ENCODE data around the gene PRODH.
"Not testable (repeated sequence)": the region's sequence is repeated elsewhere in the genome, so short reads cannot be mapped to it uniquely, and the experiment has no call there.

PRODH gene

DNA sequence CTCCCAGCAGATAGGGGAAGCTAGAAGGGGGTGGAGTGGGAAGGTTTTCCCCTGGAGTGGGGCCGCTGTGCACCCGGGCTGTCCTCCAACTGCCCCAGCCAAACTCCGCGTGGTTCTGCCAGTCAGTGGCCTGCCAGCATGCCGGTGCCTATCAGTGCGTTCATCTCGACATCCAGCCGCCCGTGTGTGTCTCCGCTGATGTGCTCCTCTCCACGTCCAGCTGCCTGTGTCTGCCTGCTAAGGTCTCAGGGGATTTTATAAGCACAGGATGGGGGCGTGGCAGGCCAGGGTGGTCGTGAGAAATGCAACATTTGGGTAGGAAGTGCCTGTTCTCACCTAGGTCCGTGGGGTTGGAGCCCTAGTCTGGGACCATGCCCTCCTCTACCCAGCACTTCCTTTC lies 17.0 kb upstream of the PRODH start:
- H3K36me3 ChIP-seq (ENCODE audit: control insufficient read depth in 2 of 2, insufficient read depth in 2 of 2, low read length in 2 of 2); H3K9ac ChIP-seq (ENCODE audit: low read depth in 1 of 2, low read length in 2 of 2); H3K4me1 ChIP-seq (ENCODE audit: control insufficient read depth in 2 of 2, insufficient read depth in 2 of 2, low read length in 2 of 2); H3K27ac ChIP-seq (ENCODE audit: low read depth in 2 of 2, low read length in 2 of 2); H3K4me3 ChIP-seq (ENCODE audit: low read length in 2 of 2); H3K9me3 ChIP-seq (ENCODE audit: control insufficient read depth in 2 of 2, low read length in 2 of 2); H3K27me3 ChIP-seq (ENCODE audit: control insufficient read depth in 2 of 2, insufficient read depth in 2 of 2, low read length in 2 of 2): not testable (repeated sequence)

DNA sequence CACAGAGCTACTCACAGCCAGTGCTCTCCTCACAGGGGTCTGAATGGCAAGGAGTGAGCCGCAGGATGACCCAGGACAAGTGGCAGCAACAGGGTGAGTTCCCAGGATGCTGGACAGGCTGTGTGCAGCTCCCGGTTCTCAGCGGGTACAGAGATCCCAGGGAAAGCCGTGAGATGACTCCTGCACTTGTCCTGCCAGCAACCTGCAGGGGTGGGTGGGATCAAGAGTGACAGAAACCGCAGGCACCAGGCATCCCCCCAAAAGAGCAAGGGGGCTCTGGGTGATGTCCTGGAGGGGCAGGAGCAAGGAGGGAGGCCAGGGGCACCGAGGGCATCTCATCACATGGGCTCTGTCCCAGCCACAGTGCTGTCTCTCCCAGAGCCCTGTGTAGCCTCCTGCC lies 15.9 kb upstream of the PRODH start:
- H3K36me3 ChIP-seq (ENCODE audit: control insufficient read depth in 2 of 2, insufficient read depth in 2 of 2, low read length in 2 of 2) = no peaks in the 10 kb centered on the region
- H3K4me3 ChIP-seq (ENCODE audit: low read length in 2 of 2) = no peak overlapping the region
- peaks cover 2 to 5% of the 10 kb centered on the region in 2 donors for H3K27me3 ChIP-seq (ENCODE audit: control insufficient read depth in 2 of 2, insufficient read depth in 2 of 2, low read length in 2 of 2)
- no peaks in the 10 kb centered on the region for H3K9me3 ChIP-seq (ENCODE audit: control insufficient read depth in 2 of 2, low read length in 2 of 2)
- no peaks in the 10 kb centered on the region for H3K4me1 ChIP-seq (ENCODE audit: control insufficient read depth in 2 of 2, insufficient read depth in 2 of 2, low read length in 2 of 2)
- no peak overlapping the region for H3K27ac ChIP-seq (ENCODE audit: low read depth in 2 of 2, low read length in 2 of 2)
- no peak overlapping the region for H3K9ac ChIP-seq (ENCODE audit: low read depth in 1 of 2, low read length in 2 of 2)

- no peaks in the 10 kb centered on the region for H3K4me1 ChIP-seq (ENCODE audit: control insufficient read depth in 2 of 2, insufficient read depth in 2 of 2, low read length in 2 of 2)
- H3K9ac ChIP-seq (ENCODE audit: low read depth in 1 of 2, low read length in 2 of 2) = no peak overlapping the region
- no peak overlapping the region for H3K4me3 ChIP-seq (ENCODE audit: low read length in 2 of 2)
- H3K27ac ChIP-seq (ENCODE audit: low read depth in 2 of 2, low read length in 2 of 2) = no peak overlapping the region
- no peaks in the 10 kb centered on the region for H3K36me3 ChIP-seq (ENCODE audit: control insufficient read depth in 2 of 2, insufficient read depth in 2 of 2, low read length in 2 of 2)
- peaks cover 2 to 5% of the 10 kb centered on the region in 2 donors for H3K27me3 ChIP-seq (ENCODE audit: control insufficient read depth in 2 of 2, insufficient read depth in 2 of 2, low read length in 2 of 2)
- no peaks in the 10 kb centered on the region for H3K9me3 ChIP-seq (ENCODE audit: control insufficient read depth in 2 of 2, low read length in 2 of 2)
Measured at GRCh38 chr22:18950141-18950540, 14.0 kb upstream of the PRODH start.

DNA sequence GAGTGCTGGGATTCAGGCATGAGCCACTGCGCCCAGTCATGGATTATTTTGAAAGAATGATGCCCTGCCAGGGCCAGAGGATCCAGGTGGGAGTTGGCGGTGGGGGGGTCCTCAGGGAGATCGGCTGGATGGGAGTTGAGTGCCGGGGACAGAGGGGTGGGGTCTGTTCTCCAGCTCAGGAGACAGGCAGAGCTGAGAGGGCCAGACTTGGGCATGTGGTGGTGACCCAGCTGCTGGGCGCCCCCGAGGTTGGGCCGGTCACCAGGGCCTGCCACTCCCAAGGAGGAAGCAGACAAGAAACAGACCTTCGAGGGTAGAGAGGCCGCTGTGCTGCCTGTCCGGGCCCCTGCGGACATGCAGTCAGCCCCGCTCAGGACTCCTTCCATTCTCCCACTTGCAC lies 11.8 kb upstream of the PRODH start:
- H3K9me3 ChIP-seq (ENCODE audit: control insufficient read depth in 2 of 2, low read length in 2 of 2) = no peaks in the 10 kb centered on the region
- H3K27ac ChIP-seq (ENCODE audit: low read depth in 2 of 2, low read length in 2 of 2) = no peak overlapping the region
- no peak overlapping the region for H3K4me3 ChIP-seq (ENCODE audit: low read length in 2 of 2)
- no peak overlapping the region for H3K9ac ChIP-seq (ENCODE audit: low read depth in 1 of 2, low read length in 2 of 2)
- no peaks in the 10 kb centered on the region for H3K4me1 ChIP-seq (ENCODE audit: control insufficient read depth in 2 of 2, insufficient read depth in 2 of 2, low read length in 2 of 2)
- H3K36me3 ChIP-seq (ENCODE audit: control insufficient read depth in 2 of 2, insufficient read depth in 2 of 2, low read length in 2 of 2) = no peaks in the 10 kb centered on the region
- peaks cover 2 to 5% of the 10 kb centered on the region in 2 donors for H3K27me3 ChIP-seq (ENCODE audit: control insufficient read depth in 2 of 2, insufficient read depth in 2 of 2, low read length in 2 of 2)

DNA sequence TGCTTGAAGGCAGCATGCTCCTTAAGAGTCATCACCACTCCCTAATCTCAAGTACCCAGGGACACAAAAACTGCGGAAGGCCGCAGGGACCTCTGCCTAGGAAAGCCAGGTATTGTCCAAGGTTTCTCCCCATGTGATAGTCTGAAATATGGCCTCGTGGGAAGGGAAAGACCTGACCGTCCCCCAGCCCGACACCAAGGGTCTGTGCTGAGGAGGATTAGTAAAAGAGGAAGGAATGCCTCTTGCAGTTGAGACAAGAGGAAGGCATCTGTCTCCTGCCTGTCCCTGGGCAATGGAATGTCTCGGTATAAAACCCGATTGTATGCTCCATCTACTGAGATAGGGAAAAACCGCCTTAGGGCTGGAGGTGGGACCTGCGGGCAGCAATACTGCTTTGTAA lies 11.0 kb upstream of the PRODH start:
- H3K4me3 ChIP-seq (ENCODE audit: low read length in 2 of 2) = not testable (repeated sequence)

DNA sequence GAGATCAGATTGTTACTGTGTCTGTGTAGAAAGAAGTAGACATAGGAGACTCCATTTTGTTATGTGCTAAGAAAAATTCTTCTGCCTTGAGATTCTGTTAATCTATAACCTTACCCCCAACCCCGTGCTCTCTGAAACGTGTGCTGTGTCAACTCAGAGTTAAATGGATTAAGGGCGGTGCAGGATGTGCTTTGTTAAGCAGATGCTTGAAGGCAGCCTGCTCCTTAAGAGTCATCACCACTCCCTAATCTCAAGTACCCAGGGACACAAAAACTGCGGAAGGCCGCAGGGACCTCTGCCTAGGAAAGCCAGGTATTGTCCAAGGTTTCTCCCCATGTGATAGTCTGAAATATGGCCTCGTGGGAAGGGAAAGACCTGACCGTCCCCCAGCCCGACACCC lies 2.6 kb upstream of the PRODH start:
- H3K9ac ChIP-seq (ENCODE audit: low read depth in 1 of 2, low read length in 2 of 2); H3K27me3 ChIP-seq (ENCODE audit: control insufficient read depth in 2 of 2, insufficient read depth in 2 of 2, low read length in 2 of 2); H3K4me3 ChIP-seq (ENCODE audit: low read length in 2 of 2); H3K36me3 ChIP-seq (ENCODE audit: control insufficient read depth in 2 of 2, insufficient read depth in 2 of 2, low read length in 2 of 2); H3K4me1 ChIP-seq (ENCODE audit: control insufficient read depth in 2 of 2, insufficient read depth in 2 of 2, low read length in 2 of 2); H3K9me3 ChIP-seq (ENCODE audit: control insufficient read depth in 2 of 2, low read length in 2 of 2); H3K27ac ChIP-seq (ENCODE audit: low read depth in 2 of 2, low read length in 2 of 2): not testable (repeated sequence)

More for the DNA sequence above, 11.0 kb upstream of the PRODH start:
- not testable (repeated sequence) for H3K27ac ChIP-seq (ENCODE audit: low read depth in 2 of 2, low read length in 2 of 2); H3K27me3 ChIP-seq (ENCODE audit: control insufficient read depth in 2 of 2, insufficient read depth in 2 of 2, low read length in 2 of 2); H3K4me1 ChIP-seq (ENCODE audit: control insufficient read depth in 2 of 2, insufficient read depth in 2 of 2, low read length in 2 of 2); H3K36me3 ChIP-seq (ENCODE audit: control insufficient read depth in 2 of 2, insufficient read depth in 2 of 2, low read length in 2 of 2); H3K9ac ChIP-seq (ENCODE audit: low read depth in 1 of 2, low read length in 2 of 2); H3K9me3 ChIP-seq (ENCODE audit: control insufficient read depth in 2 of 2, low read length in 2 of 2)

DNA sequence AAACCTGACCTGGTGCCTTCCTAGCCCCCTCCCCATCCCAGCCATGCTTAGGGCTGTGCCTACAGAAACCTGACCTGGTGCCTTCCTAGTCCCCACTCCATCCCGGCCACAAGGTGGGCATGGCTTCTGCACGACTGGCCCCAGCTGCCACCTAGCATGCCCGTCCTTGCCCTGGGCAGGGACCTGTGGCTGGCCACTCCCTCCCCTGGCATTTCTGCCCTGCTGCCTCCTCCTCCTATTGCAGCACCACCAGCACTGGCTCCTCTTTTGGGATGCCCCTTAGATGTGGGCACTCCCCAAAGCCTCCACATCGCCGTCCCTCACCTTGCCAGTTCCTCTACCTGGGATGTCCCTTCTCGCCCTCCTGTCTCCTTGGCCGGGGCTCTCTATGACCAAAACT lies 1.4 kb downstream of the PRODH start:
- not testable (repeated sequence) for H3K36me3 ChIP-seq (ENCODE audit: control insufficient read depth in 2 of 2, insufficient read depth in 2 of 2, low read length in 2 of 2); H3K4me1 ChIP-seq (ENCODE audit: control insufficient read depth in 2 of 2, insufficient read depth in 2 of 2, low read length in 2 of 2); H3K9ac ChIP-seq (ENCODE audit: low read depth in 1 of 2, low read length in 2 of 2); H3K27ac ChIP-seq (ENCODE audit: low read depth in 2 of 2, low read length in 2 of 2); H3K4me3 ChIP-seq (ENCODE audit: low read length in 2 of 2); H3K9me3 ChIP-seq (ENCODE audit: control insufficient read depth in 2 of 2, low read length in 2 of 2); H3K27me3 ChIP-seq (ENCODE audit: control insufficient read depth in 2 of 2, insufficient read depth in 2 of 2, low read length in 2 of 2)

- no peak overlapping the region for H3K9ac ChIP-seq (ENCODE audit: low read depth in 1 of 2, low read length in 2 of 2)
- H3K9me3 ChIP-seq (ENCODE audit: control insufficient read depth in 2 of 2, low read length in 2 of 2) = no peaks in the 10 kb centered on the region
- H3K36me3 ChIP-seq (ENCODE audit: control insufficient read depth in 2 of 2, insufficient read depth in 2 of 2, low read length in 2 of 2) = no peaks in the 10 kb centered on the region
- no peak overlapping the region for H3K27ac ChIP-seq (ENCODE audit: low read depth in 2 of 2, low read length in 2 of 2)
- H3K4me1 ChIP-seq (ENCODE audit: control insufficient read depth in 2 of 2, insufficient read depth in 2 of 2, low read length in 2 of 2) = no peaks in the 10 kb centered on the region
- no peak overlapping the region for H3K4me3 ChIP-seq (ENCODE audit: low read length in 2 of 2)
- no peaks in the 10 kb centered on the region for H3K27me3 ChIP-seq (ENCODE audit: control insufficient read depth in 2 of 2, insufficient read depth in 2 of 2, low read length in 2 of 2)
Measured at GRCh38 chr22:18933914-18934313, 2.2 kb downstream of the PRODH start.

DNA sequence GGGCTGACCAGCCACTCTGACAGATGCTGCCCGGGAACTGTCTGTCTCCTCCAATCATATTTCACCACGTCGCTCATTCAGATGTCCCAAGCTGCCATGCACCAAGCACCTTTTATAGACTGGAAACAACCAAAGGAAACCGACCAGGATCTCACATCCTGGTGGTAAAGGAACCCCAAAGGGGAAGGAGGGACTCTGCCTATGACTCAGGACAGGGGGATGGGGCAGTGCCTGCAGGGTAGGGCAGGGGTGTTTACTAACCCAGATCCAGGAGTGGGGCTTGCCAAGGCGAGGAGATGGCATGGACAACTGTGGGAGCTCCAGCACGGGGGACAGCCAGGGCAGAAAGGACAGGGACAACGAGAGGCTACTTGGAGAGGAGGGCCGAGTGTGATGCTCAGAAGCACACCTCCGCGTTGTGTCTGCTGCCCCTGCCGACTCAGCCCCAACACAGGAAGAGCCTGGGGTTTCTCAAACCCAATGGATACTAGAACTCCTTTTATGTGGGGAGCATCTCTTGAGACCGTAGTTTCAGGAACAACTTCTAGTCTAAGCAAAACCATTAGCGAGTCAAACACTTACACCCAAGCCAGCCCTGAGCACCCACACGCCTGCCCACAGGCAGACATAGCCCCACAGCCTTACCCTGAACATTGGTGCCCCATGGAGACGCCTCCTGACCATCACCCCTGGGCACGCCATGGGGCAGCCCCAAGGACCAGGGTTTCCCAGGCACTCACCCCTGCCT lies 4.0 kb downstream of the PRODH start:
- Histone ChIP-seq H3K4me3 (ENCODE audit: low read length in 2 of 2) (no peak overlapping the region), H3K36me3 (ENCODE audit: control insufficient read depth in 2 of 2, insufficient read depth in 2 of 2, low read length in 2 of 2) (no peaks in the 10 kb centered on the region)

DNA sequence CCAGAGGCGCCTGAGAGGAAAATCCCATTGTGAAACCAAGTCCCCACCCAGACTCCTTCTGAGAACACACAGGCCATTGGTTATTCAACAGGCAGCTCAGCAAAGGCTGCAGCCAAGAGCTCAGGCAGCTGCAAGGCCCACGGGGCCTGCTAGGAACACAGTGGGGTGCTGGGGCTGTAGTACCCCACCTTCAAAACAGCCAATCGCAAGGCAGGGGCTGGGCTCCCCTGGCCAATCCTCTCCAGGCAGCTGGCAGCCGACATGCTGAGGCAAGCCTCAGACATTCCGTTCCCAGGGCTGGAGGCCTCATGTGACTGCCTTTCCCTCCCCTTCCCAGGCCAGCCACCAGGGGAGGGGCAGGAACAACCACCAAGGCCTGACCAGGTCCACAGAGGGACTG lies 6.6 kb downstream of the PRODH start:
- Histone ChIP-seq H3K4me1 (ENCODE audit: control insufficient read depth in 2 of 2, insufficient read depth in 2 of 2, low read length in 2 of 2) (no peaks in the 10 kb centered on the region), H3K27ac (ENCODE audit: low read depth in 2 of 2, low read length in 2 of 2) (no peak overlapping the region), H3K36me3 (ENCODE audit: control insufficient read depth in 2 of 2, insufficient read depth in 2 of 2, low read length in 2 of 2) (no peaks in the 10 kb centered on the region), H3K4me3 (ENCODE audit: low read length in 2 of 2) (no peak overlapping the region), H3K9me3 (ENCODE audit: control insufficient read depth in 2 of 2, low read length in 2 of 2) (no peaks in the 10 kb centered on the region), H3K27me3 (ENCODE audit: control insufficient read depth in 2 of 2, insufficient read depth in 2 of 2, low read length in 2 of 2) (no peaks in the 10 kb centered on the region), H3K9ac (ENCODE audit: low read depth in 1 of 2, low read length in 2 of 2) (no peak overlapping the region)

More for the DNA sequence above, 4.0 kb downstream of the PRODH start:
- Histone ChIP-seq H3K9me3 (ENCODE audit: control insufficient read depth in 2 of 2, low read length in 2 of 2) (no peaks in the 10 kb centered on the region), H3K27me3 (ENCODE audit: control insufficient read depth in 2 of 2, insufficient read depth in 2 of 2, low read length in 2 of 2) (no peaks in the 10 kb centered on the region), H3K4me1 (ENCODE audit: control insufficient read depth in 2 of 2, insufficient read depth in 2 of 2, low read length in 2 of 2) (no peaks in the 10 kb centered on the region), H3K27ac (ENCODE audit: low read depth in 2 of 2, low read length in 2 of 2) (no peak overlapping the region), H3K9ac (ENCODE audit: low read depth in 1 of 2, low read length in 2 of 2) (no peak overlapping the region)

DNA sequence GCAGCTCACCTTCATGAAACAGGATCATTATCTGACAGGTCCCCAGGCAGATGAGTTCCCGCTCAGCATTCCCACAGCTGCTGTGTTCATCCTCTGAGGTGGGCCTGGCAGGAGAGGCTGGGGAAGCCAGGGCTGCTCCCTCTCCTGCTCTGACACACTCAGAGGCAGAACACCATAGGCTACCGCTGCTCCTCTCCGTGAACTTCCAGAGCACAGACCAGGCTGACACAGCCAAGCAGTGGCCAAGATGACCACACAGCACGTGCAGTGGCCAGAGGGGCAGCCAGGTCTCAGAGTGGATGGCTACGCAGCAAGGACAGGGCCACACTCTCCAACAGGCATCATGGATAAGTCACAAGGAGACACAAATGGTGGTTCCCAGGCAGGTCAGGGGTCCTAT lies 8.5 kb downstream of the PRODH start:
- no peak overlapping the region for H3K9ac ChIP-seq (ENCODE audit: low read depth in 1 of 2, low read length in 2 of 2)
- no peaks in the 10 kb centered on the region for H3K27me3 ChIP-seq (ENCODE audit: control insufficient read depth in 2 of 2, insufficient read depth in 2 of 2, low read length in 2 of 2)
- H3K36me3 ChIP-seq (ENCODE audit: control insufficient read depth in 2 of 2, insufficient read depth in 2 of 2, low read length in 2 of 2) = no peaks in the 10 kb centered on the region
- H3K27ac ChIP-seq (ENCODE audit: low read depth in 2 of 2, low read length in 2 of 2) = no peak overlapping the region
- no peak overlapping the region for H3K4me3 ChIP-seq (ENCODE audit: low read length in 2 of 2)
- H3K9me3 ChIP-seq (ENCODE audit: control insufficient read depth in 2 of 2, low read length in 2 of 2) = no peaks in the 10 kb centered on the region
- no peaks in the 10 kb centered on the region for H3K4me1 ChIP-seq (ENCODE audit: control insufficient read depth in 2 of 2, insufficient read depth in 2 of 2, low read length in 2 of 2)

Measured in mucosa of rectum (tissue), 2 donors.